GM21367 (cell line): Measurements from ENCODE around the gene ZNF136.
A peak's percentile ranks its signal among the peaks of the same experiment; 100 is the strongest.

ENCODE experiments used
- ATAC-seq: cut with Tn5 transposase; IDR thresholded peaks from one replicate; pipeline ENCODE4 v1.9.1; 2021; ENCODE audit not compliant: unreplicated experiment

ZNF136 gene

DNA sequence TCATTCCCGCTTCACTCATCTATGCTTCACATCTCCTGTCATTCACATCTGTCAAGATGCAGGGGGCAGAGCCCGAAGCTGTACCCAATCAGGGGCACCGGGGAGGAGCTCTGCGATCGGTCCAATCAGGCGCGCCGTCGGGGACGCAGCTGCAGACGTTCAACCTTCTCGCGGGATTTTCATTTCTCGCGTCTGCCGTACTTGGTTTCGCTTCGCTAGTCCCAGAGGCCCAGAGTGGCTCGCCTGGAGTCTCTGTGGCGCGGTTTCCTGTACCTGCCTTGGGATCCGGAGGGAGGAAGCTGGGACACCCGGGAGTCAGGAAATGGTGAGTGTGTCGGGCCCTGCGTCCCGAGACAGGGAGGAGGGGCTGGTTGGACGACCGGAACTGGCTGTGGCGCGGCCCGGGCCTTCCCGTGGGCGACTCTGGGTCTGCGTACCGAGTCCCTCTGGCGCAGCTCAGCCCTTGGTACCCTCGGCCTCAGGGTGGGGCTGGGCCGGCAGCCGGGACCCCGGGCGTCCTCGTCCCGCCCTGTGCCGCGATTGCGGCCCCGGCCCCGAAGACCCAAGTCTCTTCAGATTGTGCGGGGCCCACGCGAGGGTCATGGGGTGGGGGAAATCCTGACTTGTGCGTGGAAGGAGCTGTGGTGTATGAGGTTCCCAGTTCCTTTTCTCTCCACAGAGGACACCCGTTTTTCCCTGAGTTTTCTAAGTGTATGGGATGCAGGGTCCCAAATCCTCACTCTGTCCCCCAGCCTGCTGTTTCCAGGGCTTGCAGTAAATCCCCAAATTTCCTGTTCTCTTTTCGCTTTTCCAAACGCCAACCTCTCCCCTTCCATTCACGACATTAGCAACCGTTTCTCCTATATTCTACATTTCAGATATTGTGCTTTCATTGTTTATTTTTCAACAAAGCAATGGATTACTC lies at the start of gene ZNF136:
TSS of gene ZNF136 (plus strand) at position 215 of the 925 bp plus-strand sequence. CDS start at position 323, 108 bp downstream.
- peak; percentile 82 for ATAC-seq

DNA sequence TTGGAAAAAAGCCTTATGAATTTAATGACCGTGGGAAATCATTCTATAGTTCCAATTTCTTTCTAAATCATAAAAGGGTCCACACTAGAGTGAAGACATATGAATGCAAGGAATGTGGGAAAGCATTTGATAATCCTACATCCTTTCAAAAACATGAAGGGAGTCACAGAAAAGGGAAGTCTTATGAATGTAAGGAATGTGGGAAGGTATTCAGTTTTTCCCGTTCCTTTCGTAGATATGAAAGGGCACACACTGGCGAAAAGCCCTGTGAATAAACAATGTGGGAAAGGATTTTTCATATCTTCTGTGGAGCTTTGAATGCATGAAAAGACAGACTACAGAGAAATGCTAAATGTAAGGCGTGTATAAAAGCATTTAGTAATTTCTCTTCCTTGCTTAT lies 49.8 kb upstream of the ZNF136 start:
- no peak for ATAC-seq

DNA sequence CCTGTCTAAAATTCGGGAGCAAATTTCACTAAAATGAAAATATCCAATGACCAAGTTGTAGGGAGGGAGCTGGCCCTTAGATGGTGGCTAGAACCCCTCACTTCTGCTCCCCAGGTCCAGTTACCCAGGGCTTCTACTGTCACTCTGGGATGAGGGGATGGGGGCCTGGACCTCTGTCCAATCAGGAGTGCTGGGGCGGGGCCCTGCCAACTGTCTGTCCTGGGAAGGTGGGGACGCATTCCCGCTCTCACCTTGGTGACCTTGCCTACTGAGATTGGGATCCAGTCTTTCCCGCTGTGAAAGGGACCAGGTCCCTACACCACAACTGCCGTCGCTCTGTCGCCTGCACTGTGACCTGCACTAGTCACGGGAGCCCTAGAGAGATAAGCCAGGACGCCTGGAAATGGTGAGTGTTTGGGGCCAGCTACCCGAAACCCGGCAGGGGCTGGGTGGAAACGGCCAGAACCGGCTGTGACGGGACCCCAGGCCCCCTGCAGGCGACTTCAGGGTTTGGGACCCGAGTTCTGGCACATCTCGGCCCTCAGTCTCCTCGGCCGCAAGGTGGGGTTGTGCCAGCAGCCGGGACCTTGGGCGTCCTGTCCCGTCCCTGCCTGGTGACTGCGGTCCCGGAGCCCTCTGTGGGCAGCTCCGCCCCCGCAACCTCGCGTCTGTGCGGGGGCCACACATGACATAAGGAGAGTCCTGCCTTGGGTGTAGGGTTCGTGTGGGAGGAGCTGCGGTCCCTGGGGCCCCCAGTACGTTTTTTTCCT lies 45.5 kb upstream of the ZNF136 start:
- no peak for ATAC-seq

DNA sequence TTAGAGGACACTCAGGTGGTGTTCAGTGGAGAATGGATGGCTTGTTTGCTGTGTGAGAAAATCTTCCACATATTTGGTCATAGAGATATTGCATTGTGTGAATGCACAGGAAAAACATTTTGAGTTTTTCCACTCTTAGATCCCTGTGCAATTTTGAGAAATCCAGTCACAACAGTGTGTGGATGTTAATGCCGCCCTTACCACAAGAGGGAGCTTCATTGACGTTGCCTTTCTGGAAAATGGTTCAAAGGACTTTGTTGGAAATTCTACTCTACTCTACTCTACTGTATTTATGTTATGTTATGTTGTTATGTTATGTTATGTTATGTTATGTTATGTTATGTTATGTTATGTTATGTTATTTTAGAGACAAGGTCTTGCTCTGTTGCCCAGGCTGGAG lies 36.2 kb upstream of the ZNF136 start:
- no peak for ATAC-seq

DNA sequence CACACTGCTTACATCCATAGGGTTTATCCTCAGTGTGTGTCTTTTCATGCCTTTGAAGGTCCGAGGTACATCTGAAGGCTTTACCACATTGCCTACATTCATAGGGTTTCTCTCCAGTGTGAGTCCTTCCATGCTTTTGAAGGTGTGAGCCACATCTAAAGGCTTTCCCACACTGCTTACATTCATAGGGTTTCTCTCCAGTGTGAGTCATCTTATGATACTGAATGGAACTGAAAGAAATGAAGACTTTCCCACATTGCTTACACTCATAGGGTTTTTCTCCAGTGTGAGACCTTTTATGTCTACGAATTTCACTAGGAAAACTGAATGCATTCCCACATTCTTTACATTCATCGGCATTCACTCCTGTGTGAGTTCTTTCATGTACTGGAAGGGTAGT lies 29.8 kb upstream of the ZNF136 start:
- ATAC-seq: no peak

DNA sequence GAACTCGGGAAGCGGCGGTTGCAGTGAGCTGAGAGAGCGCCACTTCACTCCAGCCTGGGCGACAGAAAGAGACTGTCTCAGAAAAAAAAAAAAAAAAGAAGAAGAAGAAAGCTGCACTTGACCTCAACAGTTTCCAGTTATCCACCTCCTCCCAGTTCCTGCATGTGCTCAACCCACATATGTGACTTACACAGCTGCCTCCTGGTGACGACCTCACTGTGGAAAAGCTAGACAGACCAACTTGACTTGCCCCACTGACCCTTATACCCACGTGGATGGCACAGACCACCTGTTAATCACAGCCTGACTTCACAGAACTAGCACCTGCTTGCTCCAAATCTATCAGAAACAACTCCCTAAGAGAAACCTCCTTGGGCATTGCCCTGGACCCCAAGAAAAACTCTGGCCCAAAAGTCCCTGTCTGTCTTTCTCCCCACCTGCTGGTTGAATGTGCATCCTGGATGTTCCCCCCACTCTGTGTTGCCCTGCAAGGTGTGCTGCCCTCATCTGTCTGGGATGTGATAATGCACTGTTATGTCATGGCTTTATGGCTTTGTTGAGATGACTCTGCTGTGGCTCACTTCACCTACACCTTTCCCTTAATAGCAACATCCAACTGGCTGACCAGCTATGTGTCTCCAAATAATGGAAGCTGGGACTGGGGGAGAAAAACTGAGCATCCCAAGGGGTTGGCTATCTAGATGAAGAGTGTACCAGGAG lies 25.5 kb upstream of the ZNF136 start:
- no peak for ATAC-seq

DNA sequence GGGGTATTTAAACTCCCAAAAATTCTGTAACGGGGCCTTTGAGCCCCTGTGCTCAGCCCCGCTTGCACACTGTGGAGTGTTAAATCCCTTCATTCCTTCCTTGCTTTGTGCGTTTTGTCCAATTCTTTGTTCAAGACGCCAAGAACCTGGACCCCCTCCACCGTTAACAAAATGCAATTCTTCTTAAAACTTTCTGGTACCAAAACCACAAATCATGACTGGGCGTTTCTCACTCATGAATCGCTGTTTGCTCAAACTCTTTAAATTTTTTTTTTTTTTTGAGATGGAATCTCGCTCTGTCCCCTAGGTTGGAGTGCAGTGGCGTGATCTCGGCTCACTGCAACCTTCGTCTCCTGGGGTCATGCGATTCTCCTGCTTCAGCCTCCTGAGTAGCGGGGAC lies 23.6 kb upstream of the ZNF136 start:
- no peak for ATAC-seq

DNA sequence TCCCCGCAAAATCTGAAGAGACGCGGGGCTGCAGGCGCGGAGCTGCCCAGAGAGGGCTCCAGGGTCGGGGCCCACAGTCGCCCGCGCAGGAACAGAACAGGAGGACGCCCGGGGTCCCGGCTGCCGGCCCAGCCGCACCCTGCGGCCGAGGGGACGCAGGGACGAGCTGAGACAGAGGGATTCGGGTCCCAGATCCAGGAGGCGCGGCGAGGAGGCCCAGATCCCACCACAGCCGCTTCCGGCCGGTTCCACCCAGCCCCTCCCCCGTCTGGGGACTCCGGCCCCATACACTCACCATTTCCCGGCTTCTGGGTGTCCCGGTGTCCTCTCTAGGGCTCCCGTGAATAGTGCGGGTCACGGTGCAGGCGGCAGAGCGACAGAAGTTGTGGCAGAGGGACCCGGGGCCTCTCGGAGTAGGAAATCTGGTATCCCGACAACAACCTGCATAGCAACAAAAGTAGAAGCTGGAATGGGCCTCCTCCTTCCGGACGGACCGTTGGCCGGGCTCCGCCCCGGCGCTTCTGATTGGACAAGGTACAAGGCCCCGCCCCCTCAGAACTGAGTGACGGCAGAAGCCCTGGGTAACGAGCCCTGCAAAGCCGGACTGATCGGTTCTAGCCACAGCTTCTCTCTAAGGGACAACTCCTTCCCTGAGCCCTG lies 22.9 kb upstream of the ZNF136 start, which contains the start of gene ZNF20:
TSS of gene ZNF20 (minus strand) at position 466 of the 660 bp plus-strand sequence. CDS start at position 298, 168 bp downstream.
- peak; percentile 73 for ATAC-seq

DNA sequence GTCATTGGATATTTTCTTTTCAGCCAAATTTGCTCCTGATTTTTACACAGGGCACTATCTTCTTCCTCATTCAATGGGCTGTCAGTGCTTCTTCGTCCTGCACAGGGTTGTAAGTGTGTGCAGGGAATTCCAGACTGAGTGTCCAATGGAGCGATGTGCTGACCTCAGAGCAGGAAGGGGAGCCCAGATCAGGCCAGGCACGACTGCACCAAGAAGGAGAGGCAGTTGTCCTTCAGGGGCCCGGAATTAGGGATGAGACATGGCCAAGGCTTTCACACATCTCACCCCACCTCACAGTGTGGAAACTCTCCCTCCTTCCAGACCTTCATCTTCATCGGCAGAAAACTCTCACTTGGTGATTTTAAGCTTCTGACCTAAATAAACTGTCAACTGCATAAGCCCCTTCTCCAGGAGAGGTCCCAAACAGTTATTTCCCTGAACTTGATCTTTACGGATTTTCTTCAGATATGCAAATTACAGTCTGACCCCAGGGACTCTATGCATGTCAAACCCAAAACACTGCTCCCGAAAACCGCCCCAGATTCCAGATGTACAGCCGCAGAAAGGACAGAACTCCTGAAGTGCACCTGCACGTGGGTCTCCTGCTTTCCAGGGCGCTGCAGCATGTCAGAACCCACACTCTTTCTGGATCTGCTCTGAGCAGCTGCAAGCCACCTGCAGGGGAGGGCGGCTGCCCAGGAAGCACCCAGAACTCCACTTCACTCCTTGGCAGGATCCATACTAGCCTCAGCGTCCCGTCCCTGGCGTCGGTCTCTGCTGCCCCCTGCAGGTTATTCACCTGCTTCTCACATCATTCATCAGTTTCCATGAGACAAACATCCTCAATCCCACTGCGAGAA lies 22.1 kb upstream of the ZNF136 start:
- peak; percentile 16 for ATAC-seq

DNA sequence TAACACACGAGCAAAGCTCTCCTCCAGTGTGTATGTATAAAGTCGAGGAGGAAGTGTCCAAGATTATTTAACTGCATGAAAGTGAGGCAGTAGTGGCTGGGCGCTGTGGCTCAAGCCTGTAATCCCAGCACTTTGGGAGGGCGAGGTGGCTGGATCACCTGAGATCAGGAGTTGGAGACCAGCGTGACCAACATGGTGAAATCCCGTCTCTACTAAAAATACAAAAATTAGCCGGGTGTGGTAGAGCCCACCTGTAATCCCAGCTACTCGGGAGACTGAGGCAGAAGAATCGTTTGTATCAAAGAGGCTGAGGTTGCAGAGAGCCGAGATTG lies 21.5 kb upstream of the ZNF136 start:
- no peak for ATAC-seq

DNA sequence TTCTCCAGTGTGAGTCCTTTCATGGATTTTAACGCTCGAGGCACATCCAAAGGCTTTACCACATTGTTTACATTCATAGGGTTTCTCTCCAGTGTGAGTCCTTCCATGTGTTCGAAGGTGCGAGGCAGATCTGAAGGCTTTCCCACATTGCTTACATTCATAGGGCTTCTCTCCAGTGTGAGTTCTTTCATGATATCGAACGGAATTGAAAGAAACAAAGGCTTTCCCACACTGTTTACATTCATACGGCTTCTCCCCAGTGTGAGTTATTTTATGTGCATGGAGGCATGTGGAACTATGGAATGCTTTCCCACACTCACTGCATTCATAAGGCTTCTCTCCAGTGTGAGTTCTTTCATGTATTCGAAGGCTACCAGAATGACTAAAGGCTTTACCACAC lies 17.5 kb upstream of the ZNF136 start:
- ATAC-seq: no peak

DNA sequence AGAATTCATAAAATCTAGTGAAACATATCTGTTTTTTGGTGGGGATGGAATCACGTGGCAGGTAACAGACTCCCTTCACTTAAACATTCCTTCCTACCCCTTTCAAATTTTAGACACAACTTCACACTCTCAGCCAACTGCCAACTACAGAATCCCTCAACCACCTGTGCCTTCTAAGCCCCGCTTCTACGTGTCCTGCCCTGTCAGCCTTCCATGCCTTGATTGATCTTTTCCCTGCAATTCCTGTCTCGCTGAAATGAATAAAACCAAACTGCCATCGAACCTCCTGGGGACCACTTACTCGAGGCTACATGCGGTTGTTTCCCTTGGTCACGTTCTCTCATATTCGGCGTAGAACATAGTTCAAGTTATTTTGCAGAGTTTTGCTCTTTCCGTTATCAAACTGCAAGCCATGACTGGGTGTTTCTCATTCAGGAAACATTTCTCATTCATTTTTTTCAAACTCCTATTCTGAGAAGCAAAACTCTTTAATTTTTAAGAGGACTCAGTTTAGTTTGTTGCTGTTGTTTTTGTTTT lies 7.5 kb upstream of the ZNF136 start:
- ATAC-seq: no peak

DNA sequence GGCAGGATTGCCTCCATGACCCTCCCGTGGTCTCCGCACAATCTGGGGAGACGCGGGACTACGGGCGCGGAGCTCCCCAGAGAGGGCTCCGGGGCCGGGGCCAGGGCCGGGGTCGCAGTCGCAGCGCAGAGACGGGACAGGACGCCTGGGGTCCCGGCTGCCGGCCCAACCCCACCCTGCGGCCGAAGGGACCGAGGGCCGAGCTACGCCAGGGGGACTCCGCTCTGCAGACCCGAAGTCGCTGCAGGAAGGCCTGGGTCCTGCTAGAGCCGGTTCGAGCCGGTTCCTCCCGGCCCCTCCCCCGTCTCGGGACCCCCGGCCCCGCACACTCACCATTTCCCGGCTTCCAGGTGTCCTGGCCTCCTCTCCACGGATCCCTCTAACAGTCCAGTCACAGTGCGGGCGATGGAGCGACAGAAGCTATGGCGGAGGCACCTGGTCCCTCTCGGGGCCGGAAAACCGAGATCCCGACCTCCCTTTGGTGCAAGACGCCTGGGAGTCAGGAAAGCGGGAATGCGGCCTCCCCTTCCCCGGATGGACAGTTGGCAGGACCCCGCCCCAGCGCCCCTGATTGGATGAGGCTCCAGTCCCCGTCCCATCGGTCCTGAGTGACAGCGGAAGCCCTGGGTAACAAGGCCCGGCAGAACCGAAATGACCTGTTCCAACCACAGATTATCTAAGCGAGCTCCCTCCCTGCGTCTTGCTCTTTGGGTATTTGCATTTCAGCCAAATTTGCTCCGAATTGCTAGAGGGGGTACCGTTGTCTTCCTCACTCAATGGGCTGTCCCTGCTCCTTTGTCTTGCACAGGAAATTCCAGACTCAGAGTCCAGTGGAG lies 6.5 kb upstream of the ZNF136 start, which contains the start of gene ZNF625:
TSS of gene ZNF625 (minus strand) at position 512 of the 836 bp plus-strand sequence. CDS start at position 336, 176 bp downstream.
- peak; percentile 55 for ATAC-seq

DNA sequence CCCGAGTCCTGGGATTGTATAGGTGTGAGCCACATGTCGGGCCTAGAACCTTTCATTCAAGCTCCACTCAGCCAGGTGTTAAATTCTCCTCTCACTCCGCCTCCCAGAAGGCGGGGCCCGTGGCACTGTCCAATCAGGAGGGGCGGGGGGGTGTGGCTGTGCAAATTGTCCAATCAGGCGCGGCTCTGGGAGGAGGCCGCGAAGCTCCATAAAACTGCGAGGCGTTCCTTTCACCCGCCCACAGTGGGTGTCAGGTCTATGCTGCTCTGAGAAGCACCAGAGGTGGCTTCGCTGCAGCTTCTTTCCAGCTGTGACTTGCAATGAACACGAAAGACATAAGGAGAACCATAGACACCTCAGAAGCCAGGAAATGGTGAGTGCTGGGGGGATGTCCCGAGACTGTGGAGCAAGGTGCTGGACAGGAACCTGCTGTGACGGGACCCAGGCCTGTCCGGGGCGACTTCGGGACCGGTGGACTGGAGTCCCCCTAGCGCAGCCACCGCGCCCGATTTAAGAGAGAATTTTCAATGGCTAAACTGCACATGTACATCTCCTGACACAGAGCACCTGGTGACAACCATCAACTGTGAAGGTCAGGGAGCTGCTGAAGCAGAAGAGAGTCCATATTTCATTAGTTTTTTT lies 3.0 kb upstream of the ZNF136 start:
- ATAC-seq: no peak

DNA sequence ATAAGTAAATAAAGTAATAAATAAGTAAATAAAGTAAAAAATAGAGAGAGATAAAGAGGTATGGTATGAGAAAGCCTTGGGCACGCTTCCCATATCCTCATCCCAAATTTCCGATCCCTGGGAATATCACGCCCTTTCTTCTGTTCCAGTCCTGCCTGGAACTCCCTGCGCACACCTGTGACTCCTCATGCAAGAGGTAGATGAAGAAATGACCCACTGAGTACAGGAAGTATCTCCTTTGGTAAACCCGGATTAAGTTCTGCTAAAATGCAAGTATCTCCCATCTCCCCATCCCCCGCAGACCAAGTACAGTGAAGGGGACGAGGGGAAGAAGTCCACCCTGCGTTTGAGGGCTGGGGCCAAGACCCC lies 399 bp upstream of the ZNF136 start:
- ATAC-seq: no peak

DNA sequence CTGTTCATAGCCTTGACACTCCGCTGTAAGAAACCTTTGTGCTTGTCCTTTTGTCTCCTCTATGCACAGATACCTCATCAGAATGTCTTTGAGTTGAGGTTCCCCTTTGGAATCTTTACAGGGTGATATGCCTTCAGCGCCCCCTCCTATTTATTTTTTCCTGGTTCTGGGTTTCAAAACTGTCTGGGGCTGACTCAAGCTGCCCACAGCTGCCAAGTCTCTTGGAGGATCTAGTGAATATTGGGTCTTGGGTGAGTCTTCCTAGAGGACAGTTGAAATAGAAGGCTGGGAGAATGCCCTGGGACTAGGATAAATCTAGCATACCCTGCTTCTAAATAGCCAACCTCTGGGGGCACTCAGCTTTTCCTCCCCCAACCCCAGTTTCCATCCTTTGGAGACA lies 930 bp downstream of the ZNF136 start:
- ATAC-seq: no peak

DNA sequence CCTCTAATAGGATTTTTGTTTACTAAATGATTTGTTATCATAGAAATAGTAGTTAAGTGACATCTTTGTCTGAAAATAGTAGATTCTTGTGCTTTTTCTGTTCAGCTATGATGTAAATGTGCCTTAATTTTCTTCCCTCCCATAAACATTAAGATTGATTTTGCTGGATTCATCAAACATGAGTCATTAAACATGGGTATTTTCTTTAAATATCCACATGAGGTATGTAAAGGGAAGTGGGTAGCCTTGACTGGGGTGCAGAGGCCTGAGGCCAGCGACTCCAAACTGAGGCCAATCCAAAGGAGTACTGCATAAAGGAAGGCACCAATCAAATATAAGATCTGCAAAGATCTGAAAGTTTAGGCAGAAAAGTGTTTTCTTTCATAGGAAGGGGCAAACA lies 3.7 kb downstream of the ZNF136 start:
- no peak for ATAC-seq

DNA sequence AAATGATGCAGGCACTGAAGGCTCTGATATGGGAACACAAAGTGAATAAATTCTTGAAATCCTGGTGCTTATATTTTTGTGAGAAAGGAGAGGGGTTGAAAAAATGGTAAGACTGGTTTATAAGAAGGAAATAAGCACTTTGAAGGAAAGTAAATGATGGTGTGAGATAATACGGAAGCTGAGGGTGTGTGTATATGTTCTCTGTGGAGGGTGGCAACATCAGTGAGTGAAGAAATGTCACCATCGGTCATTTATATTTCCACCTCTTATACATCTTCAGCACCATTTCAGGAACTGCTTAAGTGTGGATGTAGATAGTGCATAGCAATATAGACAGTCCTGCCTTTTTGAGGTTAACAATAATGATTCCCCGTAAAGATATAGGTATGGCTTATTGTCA lies 17.5 kb downstream of the ZNF136 start:
- no peak for ATAC-seq
